Muscle layer of duodenum (tissue), 2 donors: Measurements from ENCODE around the gene MRPL24.

Source experiments
- H3K27ac ChIP-seq: one replicate; pipeline ENCODE4 v1.7.0; 2013; ENCODE audit warnings: mild to moderate bottlenecking, low read length
- H3K27me3 ChIP-seq: one replicate; pipeline ENCODE4 v1.7.0; 2013; ENCODE audit warnings: low read depth, mild to moderate bottlenecking, control low read depth, low read length
- H3K36me3 ChIP-seq, 2 donors: one replicate each; pipeline ENCODE4 v1.7.0; 2013; ENCODE audit warnings: low read length in 2 of 2, control low read depth in 1 of 2, mild to moderate bottlenecking in 1 of 2; ENCODE audit not compliant: insufficient read depth in 2 of 2, control insufficient read depth in 1 of 2
- H3K4me1 ChIP-seq, 2 donors: one replicate each; pipeline ENCODE4 v1.7.0; 2013; ENCODE audit warnings: low read length in 2 of 2, mild to moderate bottlenecking in 2 of 2, control low read depth in 1 of 2, moderate library complexity in 1 of 2; ENCODE audit not compliant: insufficient read depth in 2 of 2, control insufficient read depth in 1 of 2
- H3K4me3 ChIP-seq, 2 donors: one replicate each; pipeline ENCODE4 v1.7.0; 2013; ENCODE audit warnings: low read length in 2 of 2, low read depth in 1 of 2, mild to moderate bottlenecking in 1 of 2
- H3K9me3 ChIP-seq, 2 donors: one replicate each; pipeline ENCODE4 v1.7.0; 2013; ENCODE audit warnings: low read length in 2 of 2, control low read depth in 1 of 2, mild to moderate bottlenecking in 1 of 2; ENCODE audit not compliant: control insufficient read depth in 1 of 2
- donor health status: healthy.

Gene MRPL24

GRCh38 chr1:156697481-156697880, 43.4 kb downstream of the MRPL24 start:
- peaks cover 0 to 5% of the 10 kb centered on the region in 2 donors for H3K36me3 ChIP-seq
- H3K4me3 ChIP-seq = no peak overlapping the region
- no peaks in the 10 kb centered on the region for H3K27me3 ChIP-seq
- peaks cover 0 to 7% of the 10 kb centered on the region in 2 donors for H3K4me1 ChIP-seq
- no peak overlapping the region for H3K27ac ChIP-seq
- H3K9me3 ChIP-seq = no peaks in the 10 kb centered on the region

- Histone ChIP-seq H3K27me3 (no peaks in the 10 kb centered on the region), H3K4me1 (peaks cover 0 to 10% of the 10 kb centered on the region in 2 donors), H3K36me3 (peaks cover 0 to 5% of the 10 kb centered on the region in 2 donors), H3K4me3 (no peak overlapping the region), H3K27ac (no peak overlapping the region), H3K9me3 (no peaks in the 10 kb centered on the region)
These were observed 44.1 kb downstream of the MRPL24 start for GRCh38 chr1:156696755-156697154.

GRCh38 chr1:156694690-156694962, 46.3 kb downstream of the MRPL24 start:
- Histone ChIP-seq H3K36me3 (no peaks in the 10 kb centered on the region), H3K4me1 (peaks cover 0 to 16% of the 10 kb centered on the region in 2 donors), H3K9me3 (no peaks in the 10 kb centered on the region), H3K4me3 (no peak overlapping the region), H3K27ac (no peak overlapping the region), H3K27me3 (peaks cover 8% of the 10 kb centered on the region)

- Histone ChIP-seq H3K27me3 (peaks cover 8% of the 10 kb centered on the region), H3K4me3 (no peak overlapping the region), H3K9me3 (no peaks in the 10 kb centered on the region), H3K36me3 (no peaks in the 10 kb centered on the region), H3K27ac (no peak overlapping the region), H3K4me1 (peaks cover 0 to 21% of the 10 kb centered on the region in 2 donors)
These were observed 46.8 kb downstream of the MRPL24 start for GRCh38 chr1:156693848-156694689.

GRCh38 chr1:156692925-156693847, 47.7 kb downstream of the MRPL24 start:
- peaks cover 0 to 22% of the 10 kb centered on the region in 2 donors for H3K4me1 ChIP-seq

GRCh38 chr1:156692441-156692924, 48.4 kb downstream of the MRPL24 start:
- Histone ChIP-seq H3K36me3 (no peaks in the 10 kb centered on the region), H3K4me3 (no peak overlapping the region), H3K4me1 (peaks cover 0 to 22% of the 10 kb centered on the region in 2 donors), H3K9me3 (no peaks in the 10 kb centered on the region), H3K27ac (no peak overlapping the region), H3K27me3 (peaks cover 8% of the 10 kb centered on the region)

More at GRCh38 chr1:156692925-156693847, 47.7 kb downstream of the MRPL24 start:
- Histone ChIP-seq H3K27me3 (peaks cover 8% of the 10 kb centered on the region), H3K27ac (no peak overlapping the region), H3K9me3 (no peaks in the 10 kb centered on the region), H3K36me3 (no peaks in the 10 kb centered on the region), H3K4me3 (no peak overlapping the region)

GRCh38 chr1:156691665-156692440, 49.0 kb downstream of the MRPL24 start:
- no peaks in the 10 kb centered on the region for H3K36me3 ChIP-seq
- peaks cover 0 to 22% of the 10 kb centered on the region in 2 donors for H3K4me1 ChIP-seq
- no peak overlapping the region for H3K4me3 ChIP-seq
- H3K9me3 ChIP-seq = no peaks in the 10 kb centered on the region
- peaks cover 8% of the 10 kb centered on the region for H3K27me3 ChIP-seq
- no peak overlapping the region for H3K27ac ChIP-seq

GRCh38 chr1:156691191-156691590, 49.7 kb downstream of the MRPL24 start:
- H3K27me3 ChIP-seq = peaks cover 8% of the 10 kb centered on the region

GRCh38 chr1:156690675-156691036, 50.2 kb downstream of the MRPL24 start:
- Histone ChIP-seq H3K4me1 (peaks cover 0 to 22% of the 10 kb centered on the region in 2 donors), H3K36me3 (no peaks in the 10 kb centered on the region), H3K4me3 (no peak overlapping the region), H3K27ac (no peak overlapping the region), H3K9me3 (no peaks in the 10 kb centered on the region), H3K27me3 (peaks cover 8% of the 10 kb centered on the region)

More at GRCh38 chr1:156691191-156691590, 49.7 kb downstream of the MRPL24 start:
- Histone ChIP-seq H3K4me1 (peaks cover 0 to 22% of the 10 kb centered on the region in 2 donors), H3K4me3 (no peak overlapping the region), H3K36me3 (no peaks in the 10 kb centered on the region), H3K9me3 (no peaks in the 10 kb centered on the region), H3K27ac (no peak overlapping the region)

GRCh38 chr1:156689953-156690674, 50.8 kb downstream of the MRPL24 start:
- H3K27me3 ChIP-seq = peaks cover 8% of the 10 kb centered on the region
- no peaks in the 10 kb centered on the region for H3K36me3 ChIP-seq
- H3K9me3 ChIP-seq = no peaks in the 10 kb centered on the region
- H3K4me1 ChIP-seq = peaks cover 0 to 22% of the 10 kb centered on the region in 2 donors
- no peak overlapping the region for H3K27ac ChIP-seq
- H3K4me3 ChIP-seq = no peak overlapping the region
